ENCODE results near the gene CAMKV.
"Not testable (repeated sequence)": the region's sequence is repeated elsewhere in the genome, so short reads cannot be mapped to it uniquely, and the experiment has no call there.

CAMKV gene

DNA sequence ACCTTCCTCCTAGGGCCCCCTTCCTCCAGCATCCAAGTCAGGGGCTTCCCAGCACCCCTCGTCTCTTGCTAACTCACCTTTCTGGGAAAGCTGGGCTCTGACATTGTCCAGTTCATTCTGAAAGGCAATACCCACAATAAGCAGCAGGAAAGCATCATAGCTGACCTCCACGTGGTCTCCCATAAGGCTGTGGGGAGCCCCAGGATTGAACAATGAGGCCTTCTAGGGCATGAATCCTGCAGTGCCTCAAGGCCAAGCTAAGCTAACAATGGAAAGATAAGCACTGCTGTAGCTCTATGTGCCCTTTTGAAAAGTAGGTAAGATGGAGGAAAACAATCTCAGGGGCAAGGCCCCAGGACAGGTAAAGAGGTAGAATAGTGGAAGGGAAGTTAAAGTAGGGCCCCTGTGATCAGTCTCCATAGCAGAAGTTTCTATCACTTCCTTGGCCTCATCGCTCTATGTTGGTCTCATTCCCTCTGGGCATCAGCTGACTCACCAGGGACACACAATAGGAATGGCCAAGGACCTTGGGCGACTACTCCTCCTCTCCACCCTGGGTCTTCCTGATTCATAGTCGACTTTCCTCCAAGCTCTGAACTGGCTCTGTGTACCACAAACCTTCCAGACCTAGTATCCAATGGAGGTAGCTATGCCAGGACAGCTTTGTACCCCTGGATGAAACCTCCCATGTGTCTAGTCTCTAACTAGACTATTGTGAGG, 25.1 kb downstream of the CAMKV start:
- H3K27me3 Mint-ChIP-seq: no peaks in the 10 kb centered on the region
- no peaks in the 10 kb centered on the region for H3K9me3 Mint-ChIP-seq
- H3K4me3 Mint-ChIP-seq: no peak overlapping the region
- peaks cover 16% of the 10 kb centered on the region for H3K36me3 Mint-ChIP-seq (ENCODE audit: low read depth)
- H3K27ac Mint-ChIP-seq: no peak overlapping the region
- no peaks in the 10 kb centered on the region for H3K4me1 Mint-ChIP-seq (ENCODE audit: low read depth)

DNA sequence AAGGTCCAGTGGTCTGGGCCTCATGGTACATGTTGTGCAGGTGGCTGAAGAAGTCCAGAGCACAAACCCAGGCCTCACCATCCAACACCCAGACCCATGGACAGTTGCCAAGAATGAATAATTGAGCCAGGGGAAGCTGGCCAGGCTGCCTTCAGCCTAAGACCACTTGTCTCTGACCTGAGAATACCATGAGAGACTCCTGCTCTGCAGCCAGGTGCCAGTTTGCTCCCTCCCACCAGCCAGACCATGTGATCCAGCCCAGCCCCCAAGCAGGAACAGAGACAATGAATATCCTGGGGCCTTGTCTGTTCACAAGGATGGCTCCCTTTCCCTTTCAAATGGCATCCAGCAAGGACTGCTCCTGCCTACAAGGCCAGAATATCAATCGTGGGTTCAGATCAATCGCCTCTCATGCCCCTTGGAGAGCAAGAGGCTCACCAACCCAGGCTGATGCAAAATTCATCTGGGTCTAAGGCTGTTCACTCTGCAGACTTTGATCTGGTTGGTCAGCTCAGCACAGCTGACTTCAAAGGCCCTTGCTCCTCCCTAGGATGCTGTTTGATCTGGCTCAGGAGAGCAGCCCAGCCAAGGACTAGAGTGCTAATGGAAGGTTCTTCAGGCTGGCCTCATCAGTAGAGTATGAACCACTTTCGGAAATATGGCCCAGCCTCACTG, 26.7 kb downstream of the CAMKV start:
- H3K9me3 Mint-ChIP-seq: no peaks in the 10 kb centered on the region
- H3K4me1 Mint-ChIP-seq (ENCODE audit: low read depth): no peaks in the 10 kb centered on the region
- H3K4me3 Mint-ChIP-seq: no peak overlapping the region
- H3K36me3 Mint-ChIP-seq (ENCODE audit: low read depth): peaks cover 18% of the 10 kb centered on the region
- H3K27ac Mint-ChIP-seq: no peak overlapping the region
- no peaks in the 10 kb centered on the region for H3K27me3 Mint-ChIP-seq

DNA sequence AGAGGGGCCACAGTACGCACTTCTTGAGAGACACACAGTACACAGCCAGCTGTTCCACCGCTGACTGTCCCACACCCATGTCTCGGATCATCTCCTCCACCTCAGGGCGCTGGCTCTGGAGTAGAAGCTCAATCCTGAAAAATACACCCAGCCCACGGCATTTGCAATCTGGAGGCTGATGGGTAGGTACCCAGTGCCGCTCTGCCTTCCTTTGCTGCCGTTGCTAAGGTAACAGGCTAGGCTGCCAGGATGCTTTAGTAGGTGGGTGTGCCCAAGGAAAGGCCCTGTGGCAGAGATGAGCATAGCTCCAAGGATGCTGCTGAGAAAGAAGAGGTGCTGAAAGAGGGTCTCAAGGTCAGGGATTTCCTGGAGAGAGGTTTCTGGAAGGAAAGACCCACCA, 27.9 kb downstream of the CAMKV start:
- Mint-ChIP-seq H3K27ac (no peak overlapping the region), H3K4me3 (no peak overlapping the region), H3K36me3 (ENCODE audit: low read depth) (peaks cover 19% of the 10 kb centered on the region), H3K27me3 (no peaks in the 10 kb centered on the region), H3K9me3 (no peaks in the 10 kb centered on the region), H3K4me1 (ENCODE audit: low read depth) (no peaks in the 10 kb centered on the region)

DNA sequence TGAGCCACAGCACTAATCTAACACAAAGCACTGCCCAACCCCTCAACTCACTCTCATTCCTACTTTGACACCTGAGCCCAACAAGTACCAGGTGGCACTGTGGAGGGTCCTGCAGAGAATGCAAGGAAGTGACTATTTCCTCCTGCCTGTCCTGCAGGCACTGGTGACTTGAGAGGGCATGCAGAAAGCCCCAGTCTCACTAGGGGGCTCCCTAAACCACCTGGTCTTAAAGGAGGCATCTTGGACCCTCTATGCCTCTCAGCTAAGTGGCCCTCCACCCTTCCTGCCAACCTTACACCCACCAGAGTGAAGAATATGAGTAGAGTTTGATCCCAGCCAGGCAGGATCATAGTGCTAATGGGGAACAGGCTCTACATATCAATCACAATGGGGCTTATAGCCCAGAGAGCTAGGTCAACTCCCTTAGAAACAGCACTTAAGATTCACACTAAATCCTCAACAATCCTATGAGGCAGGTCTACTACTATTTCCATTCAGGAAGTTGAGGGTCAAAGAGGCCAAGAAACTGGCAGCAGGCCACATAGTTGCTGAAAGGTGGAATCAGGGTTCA, 28.5 kb downstream of the CAMKV start:
- Mint-ChIP-seq H3K27ac (no peak overlapping the region), H3K36me3 (ENCODE audit: low read depth) (peaks cover 16% of the 10 kb centered on the region), H3K4me1 (ENCODE audit: low read depth) (no peaks in the 10 kb centered on the region), H3K4me3 (no peak overlapping the region), H3K27me3 (no peaks in the 10 kb centered on the region), H3K9me3 (no peaks in the 10 kb centered on the region)

DNA sequence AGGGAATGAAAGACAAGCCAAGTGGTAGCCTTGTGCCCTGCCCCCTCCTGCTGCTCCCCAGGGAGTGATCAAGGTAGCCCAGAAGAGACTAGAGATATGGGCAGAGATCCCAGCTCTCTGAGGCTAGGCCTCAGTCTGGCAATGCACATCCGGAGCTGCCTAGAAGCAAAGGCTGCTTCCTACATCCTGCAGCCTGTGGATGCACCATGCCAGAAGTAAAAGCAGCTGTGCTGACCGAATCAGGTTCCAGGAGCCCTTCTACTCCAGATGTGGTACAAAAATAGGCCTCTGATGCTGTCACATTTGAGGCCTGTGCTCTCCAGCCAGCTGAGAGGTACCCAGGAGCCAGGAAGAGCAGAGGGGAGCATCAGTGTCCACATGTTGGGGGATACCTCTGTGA, 29.3 kb downstream of the CAMKV start:
- Mint-ChIP-seq H3K36me3 (ENCODE audit: low read depth) (peaks cover 17% of the 10 kb centered on the region), H3K4me3 (no peak overlapping the region), H3K9me3 (no peaks in the 10 kb centered on the region), H3K27ac (no peak overlapping the region), H3K27me3 (no peaks in the 10 kb centered on the region), H3K4me1 (ENCODE audit: low read depth) (no peaks in the 10 kb centered on the region)

DNA sequence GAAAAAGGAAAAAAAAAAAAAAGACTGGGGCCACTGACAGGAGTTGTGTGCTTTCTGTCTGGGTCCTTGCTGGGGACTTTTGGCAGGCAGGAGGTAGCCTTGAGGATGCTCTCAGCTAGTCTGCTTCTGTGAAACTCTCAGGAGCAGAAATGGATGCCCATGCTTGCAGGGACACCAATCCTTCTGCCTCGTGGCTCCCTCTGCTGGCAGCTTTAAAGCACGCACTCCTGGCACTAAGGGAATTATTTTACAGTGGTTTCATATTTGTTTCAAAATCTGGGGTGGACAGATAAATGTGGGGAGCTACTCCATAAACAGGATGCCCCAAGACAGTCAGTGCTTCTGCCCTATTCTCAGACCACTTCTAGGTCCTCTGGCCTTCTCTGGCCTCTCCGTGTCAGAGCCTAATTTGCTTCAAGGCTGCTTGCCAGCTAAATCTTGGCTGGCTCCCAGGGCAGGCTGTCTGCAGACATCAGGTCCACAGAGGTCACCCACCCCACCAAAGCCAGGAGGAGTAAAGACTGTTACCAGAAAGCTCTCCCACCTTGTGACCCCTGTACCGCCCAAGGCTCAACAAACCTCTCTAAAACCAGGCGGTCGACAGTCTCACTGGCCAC, 30.4 kb downstream of the CAMKV start:
- Mint-ChIP-seq H3K4me1 (ENCODE audit: low read depth) (no peaks in the 10 kb centered on the region), H3K4me3 (no peak overlapping the region), H3K27me3 (no peaks in the 10 kb centered on the region), H3K9me3 (no peaks in the 10 kb centered on the region), H3K36me3 (ENCODE audit: low read depth) (peaks cover 25% of the 10 kb centered on the region), H3K27ac (no peak overlapping the region)

DNA sequence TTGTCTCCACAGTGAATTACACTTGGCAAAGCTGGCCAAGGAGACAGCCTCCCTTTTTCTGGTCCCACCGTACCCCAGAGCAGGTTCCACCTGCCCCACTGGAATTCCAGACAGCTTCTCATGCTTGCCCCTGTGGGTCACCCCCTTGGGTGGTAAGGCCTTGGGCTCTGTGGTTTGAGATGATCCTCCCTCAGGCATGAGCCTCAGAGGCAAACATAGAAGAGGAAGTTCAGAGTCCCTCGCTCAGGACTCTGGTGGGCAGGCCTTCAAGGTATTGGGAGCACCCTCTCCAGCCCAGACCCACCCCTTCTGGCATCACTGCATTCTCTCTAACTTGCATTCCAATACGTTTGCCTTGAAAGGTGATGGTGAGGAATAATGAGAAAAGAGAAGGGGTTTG, 38.4 kb downstream of the CAMKV start:
- Mint-ChIP-seq H3K36me3 (ENCODE audit: low read depth) (peaks cover 37% of the 10 kb centered on the region), H3K4me3 (no peak overlapping the region), H3K9me3 (no peaks in the 10 kb centered on the region)

DNA sequence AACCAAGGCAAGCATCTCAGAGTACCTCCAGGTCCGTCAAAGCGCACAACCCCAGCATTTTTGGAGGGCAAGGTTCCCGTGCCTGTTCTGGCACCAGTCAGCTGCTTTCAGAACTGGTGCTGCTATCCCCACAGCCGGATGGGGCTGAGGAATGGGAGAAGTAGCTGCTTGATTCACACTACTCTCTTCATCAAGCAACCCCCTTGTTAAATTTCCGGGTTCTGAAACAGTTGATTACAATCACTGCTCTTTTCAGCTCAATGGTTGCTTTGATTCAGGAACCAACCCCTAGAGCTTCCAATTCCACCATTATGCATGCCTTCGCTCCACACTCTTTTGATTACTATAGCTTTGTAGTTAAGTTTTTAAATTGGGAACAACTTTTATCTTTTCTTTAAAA, 43.7 kb downstream of the CAMKV start:
- H3K4me1 Mint-ChIP-seq (ENCODE audit: low read depth): no peaks in the 10 kb centered on the region
- H3K27me3 Mint-ChIP-seq: no peaks in the 10 kb centered on the region
- H3K4me3 Mint-ChIP-seq: no peak overlapping the region
- no peaks in the 10 kb centered on the region for H3K9me3 Mint-ChIP-seq
- H3K27ac Mint-ChIP-seq: no peak overlapping the region
- peaks cover 17% of the 10 kb centered on the region for H3K36me3 Mint-ChIP-seq (ENCODE audit: low read depth)

More for the DNA sequence above, 38.4 kb downstream of the CAMKV start:
- Mint-ChIP-seq H3K27ac (no peak overlapping the region), H3K4me1 (ENCODE audit: low read depth) (no peaks in the 10 kb centered on the region), H3K27me3 (no peaks in the 10 kb centered on the region)

DNA sequence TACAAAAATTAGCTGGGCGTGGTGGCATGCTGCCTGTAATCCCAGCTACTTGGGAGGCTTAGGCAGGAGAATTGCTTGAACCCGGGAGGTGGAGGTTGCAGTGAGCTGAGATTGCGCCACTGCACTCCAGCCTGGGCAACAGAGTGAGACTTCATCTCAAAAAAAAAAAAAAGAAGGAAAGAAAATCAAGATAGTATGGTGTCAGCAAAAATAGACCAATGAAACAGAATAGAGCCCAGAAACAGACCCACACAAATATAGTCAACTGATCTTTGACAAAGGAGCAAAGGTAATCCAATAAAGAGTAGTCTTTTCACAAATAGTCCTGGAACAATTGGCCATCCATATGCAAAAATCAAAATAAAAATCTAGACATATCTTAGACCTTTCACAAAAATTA, 46.6 kb downstream of the CAMKV start:
- H3K4me1 Mint-ChIP-seq (ENCODE audit: low read depth); H3K27me3 Mint-ChIP-seq; H3K36me3 Mint-ChIP-seq (ENCODE audit: low read depth); H3K4me3 Mint-ChIP-seq; H3K27ac Mint-ChIP-seq; H3K9me3 Mint-ChIP-seq: not testable (repeated sequence)

DNA sequence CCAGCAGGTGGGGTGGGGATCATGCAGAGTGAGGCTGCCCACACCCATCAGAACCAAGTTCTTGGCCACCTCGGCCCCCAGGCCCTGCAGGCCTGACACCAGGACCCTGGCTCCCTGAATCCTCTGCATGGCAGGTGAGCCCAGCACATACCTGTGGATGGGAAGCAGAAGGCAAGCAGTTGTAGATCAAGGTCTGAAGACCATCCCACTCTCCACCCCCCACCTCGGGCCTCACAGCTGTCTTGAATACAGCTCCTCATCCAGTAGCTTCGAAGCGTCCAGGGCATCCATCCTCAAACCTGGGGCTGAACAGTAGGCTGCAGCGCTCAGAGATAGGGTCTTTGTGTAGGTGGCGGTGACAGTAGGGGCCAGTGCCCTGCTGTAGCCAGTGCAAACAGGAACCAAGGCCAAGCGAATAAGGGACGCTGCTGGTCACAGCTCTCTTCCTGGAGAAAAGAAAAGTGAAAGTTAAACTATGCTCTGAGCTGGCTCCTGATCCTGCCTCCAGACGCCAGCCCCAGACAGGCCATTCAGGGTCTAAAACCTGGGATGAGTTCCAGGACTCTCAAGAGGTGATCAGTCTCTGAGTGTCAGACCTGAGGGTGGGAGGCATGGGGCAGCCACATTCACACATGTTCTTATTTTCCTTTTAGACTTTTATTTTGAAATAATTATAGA, 56.1 kb downstream of the CAMKV start, which contains the start of gene UBA7:
UBA7 (minus strand) TSS at position 457 of the 678 bp plus-strand sequence; CDS start at position 291, 166 bp downstream.
- Mint-ChIP-seq H3K4me1 (ENCODE audit: low read depth) (peaks cover 24% of the 10 kb centered on the region), H3K27ac (peak within 1 kb of the TSS; percentile 94), H3K27me3 (no peaks in the 10 kb centered on the region), H3K9me3 (no peaks in the 10 kb centered on the region), H3K36me3 (ENCODE audit: low read depth) (no peaks in the 10 kb centered on the region), H3K4me3 (peak within 1 kb of the TSS; percentile 89)

DNA sequence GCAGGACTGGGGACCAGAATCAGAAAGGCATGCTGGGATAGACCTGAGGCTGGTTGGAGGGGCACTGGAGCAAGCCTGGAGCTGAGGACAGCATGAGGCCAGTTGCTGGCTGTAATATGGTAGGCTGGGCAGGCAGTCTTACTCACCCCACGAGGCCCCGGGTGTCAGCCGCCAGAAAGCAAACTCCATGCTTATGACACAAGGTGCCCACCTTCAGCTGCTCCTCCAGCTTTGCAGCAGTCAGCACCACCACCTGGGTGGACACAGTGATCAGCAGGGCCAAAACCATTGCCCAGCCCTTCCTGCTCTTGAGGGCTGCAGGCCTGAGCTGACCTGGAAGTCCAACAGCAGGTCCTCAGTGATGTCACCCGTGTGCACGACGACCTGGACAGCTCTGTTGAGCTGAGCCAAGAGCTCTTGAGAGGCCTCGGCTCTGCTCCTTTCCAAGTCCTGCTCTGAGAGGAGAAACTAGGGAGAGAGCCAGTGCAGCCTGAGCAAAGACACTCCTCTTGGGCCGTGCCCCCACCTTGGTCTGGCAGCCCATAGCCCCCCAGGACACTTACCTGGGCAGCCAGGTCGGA, 56.7 kb downstream of the CAMKV start:
- H3K4me1 Mint-ChIP-seq (ENCODE audit: low read depth): peaks cover 30% of the 10 kb centered on the region
- H3K36me3 Mint-ChIP-seq (ENCODE audit: low read depth): no peaks in the 10 kb centered on the region
- H3K27ac Mint-ChIP-seq: peak overlapping the region; percentile 94
- H3K9me3 Mint-ChIP-seq: no peaks in the 10 kb centered on the region
- H3K4me3 Mint-ChIP-seq: peak overlapping the region; percentile 89
- H3K27me3 Mint-ChIP-seq: no peaks in the 10 kb centered on the region
